ENCODE results near the gene EIF3L. TPM values are rescaled to one million over a fixed set of nuclear protein-coding genes. Genes with fewer than 3 reads are reported as not detected.

Gene EIF3L
- total RNA-seq, 4 donors from 2014 or later: 192 to 499 (median 281) TPM

- 47 to 68% methylated on average over 3 of the region's 7 CpGs for WGBS, 2 donors
- no peak for DNase-seq
- no peaks in the 10 kb centered on the region for H3K27me3 ChIP-seq
- intact Hi-C loops (cut with DNase I): no loop called here
- H3K36me3 ChIP-seq: peaks cover 0 to 60% (median 19%) of the 10 kb centered on the region in 3 donors
- H3K27ac ChIP-seq: peak overlapping the region; percentile 11 to 99 (median 84)
- no peak for TF ChIP-seq POLR2A (IDR thresholded peaks at IDR 0.05)
- no peak for TF ChIP-seq CTCF (IDR thresholded peaks at IDR 0.05)
- peaks cover 29 to 85% (median 41%) of the 10 kb centered on the region in 3 donors for H3K4me1 ChIP-seq
- no peaks in the 10 kb centered on the region for H3K9me3 ChIP-seq
- H3K4me3 ChIP-seq: peak overlapping the region in 1 of 4 donors; percentile 39
Observed at GRCh38 chr22:37909766-37910165, 60.5 kb downstream of the EIF3L start.

- Histone ChIP-seq H3K27me3 (no peaks in the 10 kb centered on the region), H3K36me3 (peaks cover 4 to 73% (median 26%) of the 10 kb centered on the region in 3 donors), H3K9me3 (no peaks in the 10 kb centered on the region), H3K4me1 (peaks cover 20 to 73% (median 35%) of the 10 kb centered on the region in 3 donors), H3K27ac (peak overlapping the region; percentile 69 to 99 (median 84)), H3K4me3 (peak overlapping the region in 2 of 4 donors; percentile 6 to 39)
- no peak for DNase-seq
- intact Hi-C loops (cut with DNase I): no loop called here
- whole genome bisulfite sequencing, 2 donors: 29 to 48% methylated on average over 8 to 10 of the region's 15 CpGs
- no peak for TF ChIP-seq POLR2A (IDR thresholded peaks at IDR 0.05)
- TF ChIP-seq CTCF (IDR thresholded peaks at IDR 0.05): no peak
Observed at GRCh38 chr22:37910890-37911672, 61.9 kb downstream of the EIF3L start.

DNA sequence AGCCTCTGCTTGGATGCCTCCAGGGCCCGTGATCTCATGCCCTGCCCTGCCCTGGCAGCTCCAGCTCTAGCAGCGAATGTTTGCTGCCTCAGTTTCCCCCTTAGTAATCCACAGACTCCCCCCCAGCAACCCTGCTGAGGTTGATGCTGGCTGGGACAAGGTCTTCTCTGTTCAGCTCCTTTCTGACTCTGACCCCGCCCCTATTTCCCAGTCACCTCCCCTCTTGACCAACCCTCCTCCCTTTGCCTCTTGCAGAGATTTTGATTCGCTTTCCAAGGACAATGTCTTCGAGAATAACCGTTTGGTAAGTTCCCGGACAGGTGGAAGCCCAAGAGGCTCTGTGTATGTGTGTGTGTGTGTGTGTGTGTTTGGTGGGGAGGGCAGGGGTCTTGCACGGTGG, 62.5 kb downstream of the EIF3L start:
- H3K4me3 ChIP-seq: no peak overlapping the region
- TF ChIP-seq POLR2A (IDR thresholded peaks at IDR 0.05): no peak
- TF ChIP-seq CTCF (IDR thresholded peaks at IDR 0.05): no peak
- no peaks in the 10 kb centered on the region for H3K27me3 ChIP-seq
- DNase-seq: no peak
- 46 to 59% methylated on average over 5 of the region's 8 CpGs for WGBS, 2 donors
- peaks cover 20 to 71% (median 35%) of the 10 kb centered on the region in 3 donors for H3K4me1 ChIP-seq
- intact Hi-C loops (cut with DNase I): no loop called here
- peaks cover 10 to 79% (median 28%) of the 10 kb centered on the region in 3 donors for H3K36me3 ChIP-seq
- no peaks in the 10 kb centered on the region for H3K9me3 ChIP-seq
- peak overlapping the region; percentile 69 to 99 (median 84) for H3K27ac ChIP-seq

- peaks cover 13 to 84% (median 32%) of the 10 kb centered on the region in 3 donors for H3K36me3 ChIP-seq
- 73 to 89% methylated on average over 8 of the region's 8 CpGs for WGBS, 2 donors
- H3K4me3 ChIP-seq: no peak overlapping the region
- H3K9me3 ChIP-seq: no peaks in the 10 kb centered on the region
- peaks cover 20 to 67% (median 32%) of the 10 kb centered on the region in 3 donors for H3K4me1 ChIP-seq
- H3K27ac ChIP-seq: peak overlapping the region in 3 of 4 donors; percentile 78 to 99 (median 89)
- DNase-seq: no peak
- TF ChIP-seq CTCF (IDR thresholded peaks at IDR 0.05): no peak
- TF ChIP-seq POLR2A (IDR thresholded peaks at IDR 0.05): no peak
- H3K27me3 ChIP-seq: no peaks in the 10 kb centered on the region
- intact Hi-C loops (cut with DNase I): no loop called here
Observed at GRCh38 chr22:37912171-37912570, 63.0 kb downstream of the EIF3L start.

GRCh38 chr22:37913233-37913721, 64.1 kb downstream of the EIF3L start:
- H3K4me1 ChIP-seq: peaks cover 12 to 57% (median 26%) of the 10 kb centered on the region in 3 donors
- intact Hi-C loops (cut with DNase I): no loop called here
- DNase-seq: no peak
- H3K9me3 ChIP-seq: no peaks in the 10 kb centered on the region
- TF ChIP-seq POLR2A (IDR thresholded peaks at IDR 0.05) (no peak), CTCF (IDR thresholded peaks at IDR 0.05) (no peak)
- no peak overlapping the region for H3K4me3 ChIP-seq
- H3K27ac ChIP-seq: peak overlapping the region in 1 of 4 donors; percentile 3
- peaks cover 19 to 95% (median 43%) of the 10 kb centered on the region in 3 donors for H3K36me3 ChIP-seq
- no peaks in the 10 kb centered on the region for H3K27me3 ChIP-seq
- 79 to 80% methylated on average over 5 to 7 of the region's 7 CpGs for WGBS, 2 donors

All from esophagus squamous epithelium (tissue), 5 donors.